Stimulated activated CD8-positive, alpha-beta memory T cell treated with anti-CD3 and anti-CD28 coated beads, Interleukin-12 subunit alpha, Interleukin-12 subunit beta, amount 100 ng/mL, for 24 hours (primary cell): ENCODE results near the gene FNIP2.

Experiments used
- DNase-seq: peaks from one replicate; pipeline ENCODE4 v3.0.0-alpha.2; 2020; ENCODE audit errors: extremely low read depth

FNIP2 gene

GRCh38 chr4:158837527-158838141 lies 68.8 kb downstream of the FNIP2 start:
- no peak for DNase-seq

DNA sequence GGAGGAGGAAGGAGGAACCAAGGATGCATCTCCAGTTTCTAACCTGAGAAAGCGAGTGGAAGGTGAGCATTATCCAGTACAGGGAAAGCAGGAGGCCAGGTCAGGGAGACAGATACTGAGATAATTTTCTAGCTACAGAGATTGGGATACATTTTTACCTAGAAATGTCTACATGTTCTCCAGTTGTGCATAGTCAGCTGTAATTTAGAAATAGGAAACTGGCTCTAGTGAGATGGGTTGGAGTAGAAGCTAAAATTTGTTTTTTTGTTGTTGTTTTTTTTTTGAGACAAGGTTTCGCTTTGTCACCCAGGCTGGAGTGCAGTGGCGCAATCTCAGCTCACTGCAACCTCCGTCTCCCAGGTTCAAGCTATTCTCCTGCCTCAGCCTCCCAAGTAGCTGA lies 71.3 kb downstream of the FNIP2 start:
- no peak for DNase-seq

- DNase-seq: no peak
Observed at GRCh38 chr4:158841540-158841939, 72.7 kb downstream of the FNIP2 start.

- no peak for DNase-seq
Observed at GRCh38 chr4:158845311-158846041, 76.7 kb downstream of the FNIP2 start.

- no peak for DNase-seq
Observed at GRCh38 chr4:158847535-158847934, 78.7 kb downstream of the FNIP2 start.

- DNase-seq: no peak
Observed at GRCh38 chr4:158849681-158850080, 80.9 kb downstream of the FNIP2 start.

DNA sequence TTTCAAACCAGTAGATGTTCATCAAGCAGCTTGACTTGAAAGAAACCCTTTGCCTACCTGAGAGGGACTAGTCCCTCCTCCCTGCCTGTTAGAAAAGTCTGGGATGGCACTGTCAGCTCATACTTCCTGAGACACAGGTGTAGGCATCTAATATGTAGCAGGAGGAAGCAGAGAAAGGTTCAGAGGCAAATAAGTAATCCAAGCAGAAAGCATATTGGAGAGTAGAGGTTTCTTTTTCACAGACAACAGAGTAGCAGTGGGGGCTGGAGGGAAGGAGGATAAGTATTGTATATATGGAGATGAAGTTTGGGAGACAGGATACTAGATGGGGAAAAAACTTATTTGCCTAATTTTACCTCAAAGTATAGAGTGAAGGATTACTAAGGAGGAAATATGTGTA lies 81.5 kb downstream of the FNIP2 start:
- no peak for DNase-seq

DNA sequence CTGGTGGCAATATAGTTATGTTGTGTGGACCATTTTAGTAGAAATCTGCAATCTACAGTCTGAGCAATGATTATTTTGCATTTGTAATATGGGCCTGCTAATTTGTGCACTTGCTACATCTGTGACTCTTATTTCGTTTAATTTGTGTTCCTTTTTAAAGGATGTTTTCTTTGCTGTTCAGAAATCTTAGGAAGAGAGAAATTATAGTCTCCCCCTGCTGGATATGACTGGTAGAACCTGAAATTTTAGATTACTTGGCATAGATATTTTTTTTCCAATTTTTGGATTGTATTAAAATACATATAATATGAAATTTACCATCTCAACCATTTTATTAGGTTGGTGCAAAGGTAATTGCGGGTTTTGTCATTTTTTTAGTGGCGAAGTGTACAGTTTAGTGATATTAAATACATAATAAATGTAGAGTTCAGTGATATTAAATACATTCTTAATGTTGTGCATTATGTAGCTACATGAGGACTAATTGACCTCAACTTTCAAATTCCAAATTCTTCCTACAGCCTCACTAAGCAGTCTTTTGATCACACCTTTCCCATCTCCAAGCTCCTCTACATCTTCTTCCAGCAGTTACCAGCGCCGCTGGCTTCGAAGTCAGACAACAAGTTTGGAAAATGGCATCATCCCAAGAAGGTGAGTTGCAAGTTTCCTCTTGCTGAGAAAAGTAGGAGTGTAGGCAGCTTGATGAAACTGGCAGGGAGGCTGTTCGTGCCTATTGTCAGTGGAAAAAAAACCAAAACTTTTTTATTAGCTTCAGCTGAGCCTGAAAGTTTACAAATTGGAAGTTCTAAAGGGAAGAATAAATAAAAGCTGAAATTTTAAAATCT lies 82.2 kb downstream of the FNIP2 start:
- no peak for DNase-seq

DNA sequence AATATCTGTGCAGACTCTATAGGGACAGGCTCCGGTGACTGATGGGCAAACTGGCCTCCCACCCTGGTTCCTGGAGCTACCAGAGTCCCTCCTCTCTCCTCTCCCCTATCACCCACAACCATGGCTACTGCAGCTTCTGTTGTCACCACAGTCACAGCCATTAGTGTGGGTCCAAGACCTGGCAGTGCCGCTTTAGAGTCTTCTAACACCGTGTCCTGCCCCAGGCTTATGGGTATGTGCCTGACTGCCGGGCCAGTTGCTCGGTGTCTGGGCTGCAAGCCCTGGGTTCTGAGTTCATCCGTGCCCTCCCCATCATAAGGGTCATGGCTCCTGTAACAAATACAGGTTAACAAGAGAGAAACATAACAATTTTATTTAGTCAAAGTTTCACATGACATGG lies 85.4 kb downstream of the FNIP2 start:
- no peak for DNase-seq

- DNase-seq: no peak
Observed at GRCh38 chr4:158856852-158857251, 88.0 kb downstream of the FNIP2 start.

DNA sequence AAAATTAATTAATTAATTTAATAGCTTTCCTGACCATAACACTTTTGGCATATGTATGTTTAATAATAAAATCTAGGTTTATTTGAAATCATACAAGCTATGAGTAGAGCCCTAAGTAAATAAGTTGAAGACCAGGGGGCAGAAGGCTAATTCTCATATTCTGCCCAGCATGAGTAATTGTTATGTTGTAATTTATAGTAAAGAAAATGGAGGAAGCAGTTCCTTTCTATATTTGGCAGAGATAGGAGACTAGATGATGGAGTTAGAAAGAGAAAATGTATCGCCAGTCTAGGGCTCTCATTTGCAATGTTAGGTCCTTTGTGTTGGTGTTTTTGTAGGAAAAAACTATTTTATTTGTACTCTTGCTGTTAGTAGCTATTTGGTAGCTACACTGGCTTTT lies 89.1 kb downstream of the FNIP2 start:
- DNase-seq: no peak

GRCh38 chr4:158858410-158859199 lies 89.8 kb downstream of the FNIP2 start:
- DNase-seq: no peak

GRCh38 chr4:158859661-158860060 lies 90.8 kb downstream of the FNIP2 start:
- DNase-seq: no peak

DNA sequence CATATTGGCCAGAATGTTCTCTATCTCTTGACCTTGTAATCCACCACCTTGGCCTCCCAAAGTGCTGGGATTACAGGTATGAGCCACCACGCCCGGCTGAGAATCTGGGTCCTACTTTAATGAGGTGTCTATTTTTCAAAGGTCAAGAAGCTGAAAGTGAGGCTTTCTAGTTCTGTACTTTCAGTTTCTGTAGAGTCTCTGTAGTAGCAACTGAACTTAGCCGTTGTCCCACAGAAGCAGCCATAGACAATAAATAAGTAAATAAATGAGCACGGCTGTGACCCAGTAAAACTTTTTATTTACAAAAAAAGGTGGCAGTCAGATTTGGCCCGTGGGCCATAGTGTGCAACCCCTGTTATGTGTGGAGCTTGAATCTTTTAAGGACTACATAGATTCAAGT lies 92.0 kb downstream of the FNIP2 start:
- DNase-seq: no peak

GRCh38 chr4:158861281-158861680 lies 92.5 kb downstream of the FNIP2 start:
- no peak for DNase-seq

- DNase-seq: no peak
Observed at GRCh38 chr4:158861766-158862165, 92.9 kb downstream of the FNIP2 start.

GRCh38 chr4:158863296-158863695 lies 94.5 kb downstream of the FNIP2 start:
- no peak for DNase-seq

DNA sequence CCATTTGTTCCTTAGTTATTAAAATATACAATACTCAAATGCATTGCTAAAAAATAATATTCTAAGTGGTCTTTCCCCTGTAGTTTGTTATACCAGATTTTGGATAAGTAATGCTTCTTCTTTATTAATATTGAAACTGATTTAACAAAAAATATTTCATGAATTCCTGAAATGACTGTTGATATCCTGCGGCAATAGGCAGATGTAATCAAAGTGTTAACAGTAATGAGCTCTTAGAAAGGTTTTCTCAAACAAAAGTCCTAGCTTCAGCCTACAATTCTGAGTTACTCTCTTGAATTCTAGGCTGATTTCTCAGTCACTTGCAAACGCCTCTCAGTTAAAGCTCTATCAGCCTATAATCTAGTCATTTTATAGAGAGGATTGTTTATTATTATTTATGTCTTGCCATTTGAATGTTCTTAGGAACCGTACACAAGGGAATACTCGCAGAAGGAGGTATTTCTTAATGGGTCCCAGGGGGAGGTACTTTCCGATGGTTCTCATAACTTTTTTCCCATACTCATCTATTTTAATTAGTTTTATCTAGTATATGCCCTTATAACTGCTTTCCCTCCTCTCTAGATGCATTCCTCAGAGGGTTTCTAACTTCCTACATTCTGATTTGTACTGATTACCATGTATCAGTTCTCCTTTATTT lies 96.8 kb downstream of the FNIP2 start:
- no peak for DNase-seq

DNA sequence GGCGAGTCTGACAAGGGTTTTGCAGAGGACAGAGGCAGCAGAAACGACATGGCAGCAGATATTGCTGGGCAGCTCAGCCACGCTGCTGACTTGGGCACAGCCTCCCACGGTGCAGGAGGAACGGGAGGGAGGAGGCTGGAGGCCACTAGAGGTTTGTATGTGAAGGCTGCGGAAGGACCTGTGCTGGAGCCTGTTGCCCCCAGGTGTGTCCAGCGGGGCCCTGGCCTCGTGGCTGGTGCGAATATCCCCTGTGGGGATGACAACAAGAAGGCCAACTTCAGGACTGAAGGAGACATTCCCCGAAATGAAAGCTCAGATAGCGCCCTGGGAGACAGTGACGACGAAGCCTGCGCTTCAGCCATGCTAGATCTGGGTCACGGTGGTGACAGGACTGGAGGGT lies 100.2 kb downstream of the FNIP2 start:
- DNase-seq: no peak

- no peak for DNase-seq
Observed at GRCh38 chr4:158869761-158870160, 100.9 kb downstream of the FNIP2 start.

DNA sequence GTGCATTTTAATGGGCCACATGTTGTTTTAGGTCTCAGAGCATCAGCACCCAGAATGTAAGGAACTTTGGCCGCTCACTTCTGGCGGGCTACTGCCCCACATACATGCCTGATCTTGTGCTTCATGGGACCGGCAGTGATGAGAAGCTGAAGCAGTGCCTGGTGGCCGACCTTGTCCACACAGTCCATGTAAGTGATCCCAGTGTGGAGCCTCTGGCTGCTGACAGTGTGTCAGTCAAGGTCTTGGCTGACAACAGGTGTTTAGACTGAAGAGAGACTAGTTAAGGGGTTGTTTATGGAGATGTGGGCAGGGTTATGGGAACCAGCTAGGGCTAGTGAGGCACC lies 101.4 kb downstream of the FNIP2 start:
- no peak for DNase-seq
